GM18867 (cell line): ENCODE data around the gene NFIX.
A peak's percentile ranks its signal among the peaks of the same experiment; 100 is the strongest.

Experiments used
- ATAC-seq: cut with Tn5 transposase; IDR thresholded peaks from one replicate; pipeline ENCODE4 v1.9.1; 2021; ENCODE audit warnings: mild to moderate bottlenecking, moderate library complexity; ENCODE audit not compliant: unreplicated experiment

Gene NFIX

DNA sequence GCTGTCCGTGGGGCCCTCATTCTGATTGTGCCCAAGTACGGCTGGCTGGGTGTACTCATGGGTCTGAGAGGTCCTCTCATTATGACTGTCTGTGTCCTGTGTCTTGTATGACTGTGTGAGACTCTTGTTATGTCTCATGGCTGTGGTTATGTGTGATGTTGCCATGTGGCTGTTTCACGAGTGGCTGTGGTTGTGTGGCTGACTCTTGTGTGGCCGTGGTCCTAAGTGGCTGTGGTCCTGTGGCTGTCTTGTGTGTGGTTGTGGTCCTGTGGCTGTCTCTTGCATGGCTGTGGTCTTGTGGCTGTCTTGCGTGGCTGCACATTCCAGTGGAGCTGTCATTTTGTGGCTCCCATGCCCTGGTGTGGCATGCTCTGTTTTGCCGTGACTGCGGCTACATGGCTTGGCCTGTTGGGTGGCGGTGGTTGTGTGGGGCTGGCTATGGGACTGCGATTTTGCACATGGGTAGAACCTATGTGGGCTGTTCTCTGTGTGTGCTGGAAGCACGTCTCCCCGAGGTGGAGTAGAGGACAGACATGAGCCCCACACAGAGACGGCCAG lies 104.8 kb downstream of the NFIX start:
- no peak for ATAC-seq

DNA sequence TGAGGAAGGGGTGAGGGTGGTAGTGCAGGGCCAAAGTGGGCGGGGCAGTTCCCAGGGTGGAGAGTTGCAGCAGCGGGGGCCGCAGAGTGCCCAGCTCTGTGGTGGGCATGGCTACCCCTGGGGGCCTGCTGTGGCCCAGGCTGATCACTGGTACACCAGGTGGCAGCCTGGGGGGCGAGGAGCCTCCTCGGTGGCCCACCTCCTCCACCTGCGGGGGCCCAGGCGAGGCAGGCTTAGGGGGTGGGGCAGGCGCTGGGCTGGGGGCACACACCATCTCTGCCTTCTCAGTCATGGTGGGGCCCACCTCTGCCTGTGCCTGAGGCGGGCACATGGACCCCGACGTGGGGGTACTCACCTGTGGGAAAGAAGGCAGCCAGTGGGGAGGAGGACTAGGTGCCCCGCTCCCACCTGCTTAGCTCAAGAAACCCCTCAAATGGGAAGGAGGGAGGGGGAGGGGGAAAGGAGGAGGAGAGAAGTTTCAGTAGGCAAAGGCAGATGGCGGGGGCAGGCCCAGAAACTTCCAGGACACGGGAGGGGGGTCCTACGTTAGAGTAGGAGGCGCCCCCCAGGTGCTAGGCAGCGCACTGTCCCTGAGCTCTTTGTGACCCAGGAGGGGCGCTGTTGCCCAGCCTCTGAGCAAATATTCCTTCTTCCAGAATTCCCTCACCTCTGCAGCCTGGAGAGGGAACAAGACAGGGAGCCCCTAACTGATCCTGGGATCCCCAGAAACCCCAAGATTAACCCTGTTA lies 105.7 kb downstream of the NFIX start:
- no peak for ATAC-seq

DNA sequence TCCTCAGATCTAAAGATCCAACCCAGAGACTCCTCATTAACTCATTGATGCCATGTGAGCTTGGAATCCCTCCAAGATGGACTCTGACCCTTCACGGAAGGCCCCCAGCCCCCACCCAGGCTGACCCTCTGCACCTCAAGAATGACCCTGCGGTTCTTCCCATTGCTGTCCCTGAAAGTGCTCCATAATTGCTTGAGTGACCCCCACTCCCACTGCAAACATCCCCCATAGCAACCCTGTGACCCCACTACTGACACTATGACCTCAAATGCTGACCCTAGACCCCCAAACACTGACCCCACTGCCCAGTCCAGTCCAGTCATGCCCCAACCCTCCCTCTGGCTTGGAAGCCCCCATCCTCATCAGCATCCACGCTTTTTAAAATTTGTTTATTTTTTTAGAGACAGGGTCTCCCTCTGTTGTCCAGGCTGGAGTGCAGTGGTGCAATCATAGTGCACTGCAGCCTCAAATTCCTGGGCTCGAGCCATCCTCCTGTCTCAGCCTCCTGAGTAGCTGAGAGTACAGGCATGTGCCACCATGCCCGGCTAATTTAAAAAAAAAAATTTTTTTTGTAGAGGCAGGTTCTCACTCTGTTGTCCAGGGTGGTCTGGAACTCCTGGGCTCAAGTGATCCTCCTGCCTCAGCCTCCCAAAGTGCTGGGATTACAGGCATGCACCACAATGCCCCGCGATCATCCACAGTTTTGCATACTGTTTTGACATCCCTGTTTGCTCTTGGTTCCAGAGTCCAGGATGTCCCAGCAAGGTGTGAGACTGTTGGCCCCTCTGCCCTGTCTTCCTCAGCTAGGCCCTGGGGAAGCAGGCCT lies 106.5 kb downstream of the NFIX start:
- no peak for ATAC-seq

DNA sequence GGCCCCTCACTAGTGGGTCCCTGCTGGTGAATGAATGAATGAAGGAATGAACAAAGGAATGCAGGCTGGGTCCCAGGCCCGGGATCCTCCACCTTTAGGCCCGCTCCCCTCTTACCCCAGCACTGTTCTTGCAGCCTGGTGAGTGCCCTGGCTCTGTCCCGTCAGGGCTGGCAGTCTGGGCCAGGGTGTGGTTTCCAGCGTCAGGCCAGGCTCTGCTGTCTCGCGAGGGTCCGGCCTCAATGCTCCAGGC lies 107.1 kb downstream of the NFIX start:
- ATAC-seq: no peak

DNA sequence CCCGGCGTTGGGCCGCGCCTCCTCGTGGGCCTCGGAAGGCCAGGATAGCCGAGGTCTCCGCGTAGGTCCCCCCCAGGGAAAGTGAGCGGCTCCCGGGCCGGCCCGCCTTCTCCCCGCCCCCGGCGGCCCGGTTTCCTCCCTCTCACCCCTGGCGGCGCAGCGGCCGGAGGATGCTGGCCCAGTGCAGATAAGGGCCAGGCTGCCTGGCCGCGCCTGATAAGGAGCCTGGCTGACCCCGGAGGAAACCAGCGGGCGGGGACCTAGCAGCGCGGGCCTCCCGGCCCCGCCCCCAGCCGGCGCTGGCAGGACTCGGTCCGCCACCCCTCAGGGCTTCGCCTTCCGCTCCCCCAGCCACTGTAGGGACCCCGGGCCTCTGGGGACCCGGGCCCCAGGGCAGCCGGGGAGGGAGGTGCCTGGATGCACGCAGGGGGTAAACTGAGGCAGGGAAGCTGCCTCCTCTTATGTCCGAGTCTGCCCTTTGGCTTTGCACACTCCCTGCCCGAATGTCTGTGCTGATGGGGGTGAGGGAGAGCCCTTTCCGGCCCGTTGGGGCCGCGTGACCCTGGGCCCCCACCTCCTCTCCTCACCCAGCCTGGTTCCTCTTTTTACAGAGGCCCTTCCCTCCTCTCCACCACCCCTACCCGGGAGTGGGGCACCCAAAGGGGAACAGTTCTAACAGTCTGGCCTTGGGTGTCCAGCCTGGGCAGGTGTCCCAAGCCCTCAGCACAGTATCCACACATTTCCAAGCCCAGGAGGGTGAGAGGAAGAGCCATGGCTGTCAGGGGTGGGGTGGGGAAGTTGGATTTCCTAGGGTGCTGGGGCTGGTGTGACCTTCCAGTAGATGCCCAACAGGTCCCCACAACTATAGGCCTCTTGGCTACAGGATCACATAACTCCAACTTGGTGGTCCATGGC lies 107.6 kb downstream of the NFIX start, which contains the start of gene LYL1:
Gene LYL1, minus strand, starts transcription at position 193 of the 915 bp plus-strand sequence. CDS start 1,687 bp downstream, outside the sequence.
- peak; percentile 45 for ATAC-seq

DNA sequence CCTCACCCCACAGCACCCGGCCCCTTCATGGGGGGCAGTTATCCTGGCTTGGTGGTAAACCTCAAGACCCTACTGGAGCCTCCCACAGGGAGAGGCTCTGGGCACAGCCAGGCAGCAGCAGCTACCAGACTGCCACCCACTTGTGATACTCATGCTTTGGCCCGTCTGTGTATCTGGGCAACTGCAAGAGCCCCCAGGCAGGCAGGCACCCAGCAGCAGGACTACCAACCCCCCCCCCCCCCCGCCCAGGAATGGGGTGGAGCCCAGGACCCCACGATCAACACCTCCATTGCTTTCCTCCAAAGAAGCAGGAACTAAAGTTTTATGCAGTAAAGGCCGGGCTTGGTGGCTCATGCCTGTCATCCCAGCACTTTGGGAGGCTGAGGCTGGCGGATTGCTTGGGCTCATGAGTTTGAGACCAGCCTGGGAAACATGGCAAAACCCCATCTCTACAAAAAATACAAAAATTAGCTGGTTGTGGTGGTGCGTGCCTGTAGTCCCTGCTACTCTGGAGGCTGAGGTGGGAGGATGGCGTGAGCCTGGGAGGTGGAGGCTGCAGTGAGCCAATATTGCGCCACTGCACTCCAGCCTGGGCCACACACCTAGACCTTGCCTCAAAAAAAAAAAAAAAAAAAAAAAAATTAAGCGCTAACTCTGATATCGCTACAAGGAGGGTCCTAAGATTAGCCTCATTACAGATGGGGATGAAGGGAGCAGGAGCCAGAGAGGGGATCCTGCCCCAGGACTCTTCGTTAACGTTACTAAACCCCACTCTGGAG lies 108.5 kb downstream of the NFIX start:
- ATAC-seq: no peak

DNA sequence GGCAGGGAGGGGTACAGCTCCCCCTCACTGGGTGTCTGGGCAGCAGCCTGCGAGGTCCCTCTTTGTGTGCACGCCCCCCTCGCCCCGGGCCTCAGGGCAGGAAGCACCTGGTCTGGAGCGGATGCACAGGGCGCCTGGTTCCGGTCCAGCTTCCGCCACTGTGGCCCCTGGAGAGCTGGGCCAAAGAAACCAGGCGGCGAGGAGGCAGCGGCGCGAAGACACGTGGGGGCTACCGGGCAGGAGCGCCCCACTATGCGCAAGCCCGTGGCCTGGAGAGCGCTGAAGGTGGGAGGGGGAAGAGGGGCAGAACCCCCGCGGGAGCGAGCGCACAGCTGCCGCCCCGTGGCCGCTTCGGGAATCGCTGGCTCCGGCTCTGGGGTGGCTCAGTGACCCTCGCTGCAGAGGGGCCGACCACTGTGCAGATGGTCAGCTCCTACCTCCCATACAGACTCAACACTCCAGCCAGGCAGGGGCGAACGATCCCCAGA lies 109.1 kb downstream of the NFIX start:
- peak; percentile 28 for ATAC-seq

DNA sequence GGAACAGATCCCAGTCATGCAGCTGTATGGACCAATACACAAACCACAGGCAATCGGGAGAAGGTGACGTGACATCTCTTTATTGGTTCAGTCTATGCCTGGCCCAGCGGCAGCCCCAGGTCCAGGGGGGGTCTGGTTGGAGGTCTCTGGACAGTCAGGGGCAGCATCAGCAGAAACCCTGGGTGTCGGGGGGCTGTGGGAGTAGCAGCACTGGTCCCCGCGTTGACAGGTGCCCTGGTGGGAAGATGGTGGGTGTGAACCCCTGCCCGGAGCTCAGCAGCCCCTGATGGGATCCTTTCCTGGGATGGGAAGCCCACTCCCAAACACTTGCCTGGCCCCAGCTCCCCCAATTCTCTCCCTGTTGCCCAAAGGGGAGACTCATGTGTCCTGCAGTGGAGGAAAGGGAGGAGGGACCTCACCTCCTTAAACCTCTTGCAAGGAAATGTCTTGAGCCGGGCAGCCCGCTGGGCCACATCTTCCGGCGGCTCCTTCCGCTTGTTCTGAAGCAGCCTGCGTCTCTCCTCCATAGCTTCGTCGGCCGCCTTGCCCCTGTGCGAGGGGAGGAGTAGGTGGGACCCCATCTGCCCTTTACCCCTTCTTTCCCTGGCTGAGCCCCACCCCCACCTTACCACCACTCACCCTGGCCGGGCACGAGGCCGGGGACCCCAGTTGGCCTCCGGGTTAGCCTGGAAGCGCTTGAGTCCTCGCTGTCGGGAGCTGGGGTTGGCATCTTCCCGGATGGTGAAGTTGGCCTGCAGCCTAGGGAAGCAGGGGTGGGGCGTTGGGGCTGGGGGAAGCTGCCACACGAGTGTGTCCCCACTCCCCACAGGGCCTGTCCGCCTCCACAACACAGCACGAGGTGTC lies 109.8 kb downstream of the NFIX start:
- ATAC-seq: no peak

DNA sequence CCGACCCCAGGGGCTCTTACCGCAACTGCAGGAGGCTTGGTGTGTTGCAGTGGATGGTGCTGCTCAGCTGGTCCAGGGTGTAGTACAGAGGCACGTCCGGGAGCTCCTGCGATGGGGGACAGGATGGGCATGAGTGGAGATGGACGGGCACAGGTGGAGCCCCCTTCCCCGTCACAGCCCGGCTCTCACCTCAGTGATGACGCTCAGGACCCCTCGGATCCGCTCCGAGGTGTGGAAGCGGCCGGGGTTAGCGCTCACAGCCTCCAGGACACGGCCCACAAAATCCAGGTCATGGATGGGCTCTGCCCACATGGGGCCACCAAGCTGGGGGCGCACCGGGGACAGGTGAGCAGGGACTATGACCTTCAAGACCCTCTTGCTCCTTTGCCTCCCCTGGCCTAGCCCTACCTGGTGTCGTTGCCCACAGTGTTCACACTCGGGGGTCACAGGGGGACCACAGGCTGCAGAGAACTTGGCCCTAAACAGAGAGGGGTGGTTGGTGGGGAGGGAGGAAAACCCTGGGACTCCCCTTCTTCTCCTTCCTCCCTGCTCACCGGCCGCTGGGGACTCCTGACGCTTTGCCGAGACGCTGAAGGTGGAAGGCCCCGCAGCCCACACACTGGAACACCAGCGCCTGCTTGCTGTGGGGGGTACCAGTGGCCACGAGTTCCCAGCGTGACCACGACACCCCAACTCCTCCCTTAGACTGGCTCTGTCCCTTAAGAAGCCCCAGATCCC lies 114.3 kb downstream of the NFIX start:
- no peak for ATAC-seq

DNA sequence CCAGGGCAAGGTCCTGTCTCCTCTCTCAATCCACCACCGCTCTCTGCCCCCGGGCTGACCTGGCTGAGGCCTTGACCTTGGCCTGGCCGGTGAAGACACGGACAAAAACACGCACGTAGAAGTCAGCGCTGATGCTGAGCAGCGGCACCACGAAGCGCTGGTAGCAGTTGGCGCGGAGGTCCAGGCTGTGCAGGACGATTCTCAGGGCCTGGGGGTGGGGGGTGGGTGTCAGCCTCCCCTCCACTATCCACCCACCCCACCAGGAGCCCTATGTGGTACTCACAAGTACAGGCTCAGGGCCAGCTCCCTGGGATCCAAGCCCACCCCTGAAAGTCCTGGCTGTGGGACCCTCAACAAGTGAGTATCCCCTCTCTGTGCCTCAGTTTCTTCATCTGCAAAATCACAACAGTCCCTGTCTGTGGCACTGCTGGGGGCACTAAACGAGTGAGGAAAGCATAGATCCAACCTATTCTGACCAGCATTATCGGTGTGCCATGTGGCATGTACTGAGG lies 114.9 kb downstream of the NFIX start:
- no peak for ATAC-seq

DNA sequence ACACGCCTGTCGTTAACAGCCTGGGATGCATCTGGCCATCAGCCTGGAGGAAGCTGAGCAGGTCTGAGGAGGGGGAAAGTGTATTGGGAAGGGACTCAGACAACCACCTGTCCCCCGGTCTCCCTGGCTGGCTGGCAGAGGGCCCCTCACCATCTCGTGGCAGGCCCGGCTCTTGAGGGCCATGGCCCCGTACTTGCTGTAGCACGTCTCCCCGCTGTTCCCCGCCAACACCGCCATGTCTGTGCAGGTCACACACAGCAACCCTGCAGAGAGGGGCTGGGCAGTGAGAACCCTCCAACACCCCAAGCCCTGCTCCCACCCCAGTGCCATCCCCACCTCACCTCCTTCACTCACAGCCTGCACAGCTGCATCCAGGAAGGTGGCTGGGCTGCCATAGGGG lies 117.3 kb downstream of the NFIX start:
- ATAC-seq: no peak

DNA sequence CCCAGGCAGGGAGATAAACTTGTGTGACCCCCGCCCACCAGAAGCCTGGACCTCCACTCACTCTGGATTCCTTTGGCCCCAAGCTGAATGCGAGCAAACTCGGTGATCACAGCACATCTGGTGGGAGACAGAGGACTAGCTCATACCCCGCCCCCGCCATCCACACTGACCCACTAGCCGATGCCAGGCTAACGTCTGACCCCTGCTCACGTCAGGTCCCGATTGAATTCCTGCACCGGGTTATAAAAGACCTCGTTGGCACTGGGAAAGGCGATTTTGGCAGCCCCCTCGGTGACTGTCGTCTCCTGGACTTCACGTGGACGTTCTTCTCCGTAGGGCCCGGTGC lies 120.6 kb downstream of the NFIX start:
- ATAC-seq: no peak

DNA sequence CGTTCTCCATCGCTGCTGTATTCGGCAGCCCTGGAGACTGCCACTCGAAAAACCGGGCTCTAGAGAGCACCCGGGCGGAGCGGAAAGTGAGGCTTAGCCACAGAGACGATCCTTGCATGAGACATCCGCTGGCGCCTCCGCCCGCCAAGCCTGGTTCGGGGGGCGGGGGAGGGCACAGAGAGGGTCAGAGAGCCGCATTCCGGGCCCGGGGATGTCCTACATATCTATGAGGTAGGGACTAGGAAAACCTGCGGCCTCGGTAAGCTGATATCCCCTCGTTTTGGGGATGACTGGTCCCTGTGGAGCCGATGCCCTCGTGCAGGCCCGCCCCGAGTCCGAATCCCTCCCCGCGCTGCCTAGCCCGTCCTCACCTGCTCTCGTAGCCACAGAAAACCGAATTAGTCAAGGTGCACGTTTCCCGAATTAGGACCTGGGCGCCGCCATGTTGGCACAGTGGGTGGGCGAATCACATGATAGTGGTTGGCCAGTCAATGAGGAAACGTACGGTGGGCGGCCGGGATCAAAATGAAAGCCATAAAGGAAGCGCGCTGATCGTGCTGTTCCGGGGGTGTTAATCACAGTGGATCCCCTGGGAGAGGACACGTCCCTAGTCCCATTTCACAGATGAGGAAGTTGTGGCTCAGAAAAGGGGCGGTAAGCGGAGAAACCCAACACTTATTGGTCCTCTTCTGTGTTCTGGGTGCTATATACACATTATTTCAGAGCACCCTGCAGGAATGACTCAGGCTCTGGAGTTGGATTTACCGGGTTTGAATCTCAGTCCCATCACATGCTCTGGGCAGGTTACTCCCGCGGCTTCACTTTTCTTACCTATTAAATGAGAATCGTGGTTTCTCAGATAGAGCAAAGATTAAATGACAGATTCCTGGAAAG lies 121.3 kb downstream of the NFIX start, which contains the start of gene TRMT1:
Gene TRMT1, minus strand, starts transcription at position 459 of the 894 bp plus-strand sequence. Its CDS starts 341 bp downstream, at position 118.
- ATAC-seq: peak; percentile 44

DNA sequence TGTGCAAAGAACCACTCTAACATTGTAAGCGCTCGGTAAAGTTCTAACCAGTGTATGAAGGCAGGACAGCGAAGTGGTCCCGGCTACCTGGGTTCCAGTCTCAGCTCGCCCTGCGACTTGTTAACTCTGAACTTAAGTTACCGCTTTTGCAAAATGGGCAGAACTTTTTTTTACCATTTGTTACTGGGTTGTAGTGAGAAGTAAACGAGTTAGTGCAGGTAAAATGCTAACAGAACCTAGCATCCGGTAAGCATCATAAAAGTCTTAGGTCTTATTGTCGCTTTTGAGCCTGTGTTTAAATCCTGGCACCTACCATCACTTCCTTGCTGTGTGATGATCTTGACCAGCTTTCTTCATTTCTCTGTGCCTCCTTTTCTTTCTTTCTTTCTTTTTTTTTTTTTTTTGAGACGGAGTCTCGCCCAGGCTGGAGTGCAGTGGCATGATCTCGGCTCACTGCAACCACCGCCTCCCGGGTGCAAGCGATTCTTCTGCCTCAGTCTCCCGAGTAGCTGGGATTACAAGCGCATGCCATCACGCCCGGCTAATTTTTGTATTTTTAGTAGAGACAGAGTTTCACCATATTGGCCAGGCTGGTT lies 122.0 kb downstream of the NFIX start:
- no peak for ATAC-seq

DNA sequence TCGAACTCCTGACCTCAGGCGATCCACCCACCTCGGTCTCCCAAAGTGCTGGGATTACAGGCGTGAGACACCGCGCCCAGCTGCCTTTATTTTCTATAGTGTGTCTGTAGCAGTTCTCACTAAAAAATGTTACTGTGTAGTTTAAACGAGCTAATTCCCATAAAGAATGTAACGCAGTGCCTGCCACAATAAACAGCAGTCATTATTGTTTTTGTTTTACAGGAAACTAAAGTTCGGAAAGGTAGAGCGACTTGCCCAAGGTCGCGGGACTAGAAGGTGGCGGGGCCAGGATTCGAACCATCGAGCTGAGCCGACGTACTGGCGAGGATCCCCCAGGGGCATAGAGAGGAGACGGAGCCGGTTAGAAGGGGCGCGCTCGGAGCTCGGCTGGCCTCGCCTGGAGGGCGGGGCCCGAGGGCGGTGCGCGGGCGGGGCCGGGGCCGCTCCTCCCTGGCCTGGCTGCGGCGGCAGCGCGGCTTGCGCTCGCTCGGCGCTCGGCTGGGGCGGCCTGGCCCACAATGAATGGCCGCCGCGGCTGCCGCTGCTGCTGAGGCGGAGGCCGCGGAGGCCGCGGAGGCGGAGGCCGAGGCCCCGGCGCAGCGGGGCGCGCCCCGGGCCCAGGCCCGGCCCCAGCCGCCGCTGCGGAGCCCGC lies 122.6 kb downstream of the NFIX start, which contains the start of gene NACC1:
Gene NACC1, plus strand, starts transcription at position 493 of the 652 bp plus-strand sequence. CDS start 16,944 bp downstream, outside the sequence.
- peak; percentile 64 for ATAC-seq
